Activated T-cell treated with anti-CD3 and anti-CD28 coated beads, Interleukin-2, amount 50 U/mL, for 72 hours (primary cell): ENCODE results near the gene NRDE2. TPM values are rescaled to one million over a fixed set of nuclear protein-coding genes. Genes with fewer than 3 reads are reported as not detected.
"Not testable (repeated sequence)": the region's sequence is repeated elsewhere in the genome, so short reads cannot be mapped to it uniquely, and the experiment has no call there.

Experiments used
- ATAC-seq, 2 donors: fragments of 150-1000 bp; cut with Tn5 transposase; replicated peaks in 1 of 2; 2 replicates each; pipeline ENCODE4 v1.10.0; 2021; ENCODE audit warnings: moderate library complexity in 2 of 2, mild to moderate bottlenecking in 1 of 2
- DNase-seq, 2 donors: peaks; one replicate each; pipeline ENCODE4 v3.0.0; 2021 to 2022; ENCODE audit warnings: mixed read lengths in 1 of 2
- H3K27ac Mint-ChIP-seq: one replicate; pipeline ENCODE4 v1.8.0; 2022; ENCODE audit warnings: mild to moderate bottlenecking, moderate library complexity, mixed read lengths
- H3K27me3 Mint-ChIP-seq: one replicate; pipeline ENCODE4 v1.8.0; 2022; ENCODE audit warnings: low read depth, mixed read lengths
- H3K36me3 Mint-ChIP-seq, 2 donors: one replicate each; pipeline ENCODE4 v1.8.0; 2022; ENCODE audit warnings: mixed read lengths in 2 of 2, mild to moderate bottlenecking in 1 of 2; ENCODE audit not compliant: insufficient read depth in 2 of 2
- H3K4me1 Mint-ChIP-seq: one replicate; pipeline ENCODE4 v1.8.0; 2022; ENCODE audit warnings: low read depth, mixed read lengths
- H3K4me3 Mint-ChIP-seq, 2 donors: one replicate each; pipeline ENCODE4 v1.8.0; 2022; ENCODE audit warnings: mild to moderate bottlenecking in 2 of 2, mixed read lengths in 2 of 2, moderate library complexity in 2 of 2
- H3K9me3 Mint-ChIP-seq, 2 donors: one replicate each; pipeline ENCODE4 v1.8.0; 2022; ENCODE audit warnings: mixed read lengths in 2 of 2
- total RNA-seq, 2 donors: library from RNA; stranded (reverse); gene quantifications; one replicate each; pipeline ENCODE4 v1.2.3, GENCODE V29; 2022

Gene NRDE2
- total RNA-seq, 2 donors from 2014 or later = 26.4 to 28.9 TPM

DNA sequence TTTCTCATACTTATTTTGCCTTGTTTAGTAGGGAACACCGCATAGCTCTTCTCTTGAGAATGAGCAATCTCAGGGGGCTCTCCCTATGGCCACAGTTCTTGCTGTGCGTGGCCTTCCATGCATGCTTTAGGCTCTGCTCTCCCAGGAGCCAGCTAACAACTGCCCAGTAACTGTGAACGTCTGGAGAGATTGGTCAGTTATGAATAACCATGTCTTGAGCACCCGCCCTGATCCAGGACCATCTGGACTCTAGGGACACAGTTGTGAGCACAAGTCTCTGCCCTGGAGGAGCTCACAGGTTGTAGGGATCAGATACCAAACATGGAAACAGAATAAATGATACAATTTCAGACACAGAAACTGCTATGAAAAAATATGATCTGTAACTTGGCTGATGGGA, 63.3 kb downstream of the NRDE2 start:
- H3K36me3 Mint-ChIP-seq = peaks cover 11 to 25% of the 10 kb centered on the region in 2 donors
- no peak overlapping the region for H3K4me3 Mint-ChIP-seq
- no peaks in the 10 kb centered on the region for H3K27me3 Mint-ChIP-seq
- ATAC-seq = no peak
- H3K27ac Mint-ChIP-seq = peak overlapping the region; percentile 40
- no peaks in the 10 kb centered on the region for H3K9me3 Mint-ChIP-seq
- peaks cover 4% of the 10 kb centered on the region for H3K4me1 Mint-ChIP-seq
- DNase-seq = no peak

DNA sequence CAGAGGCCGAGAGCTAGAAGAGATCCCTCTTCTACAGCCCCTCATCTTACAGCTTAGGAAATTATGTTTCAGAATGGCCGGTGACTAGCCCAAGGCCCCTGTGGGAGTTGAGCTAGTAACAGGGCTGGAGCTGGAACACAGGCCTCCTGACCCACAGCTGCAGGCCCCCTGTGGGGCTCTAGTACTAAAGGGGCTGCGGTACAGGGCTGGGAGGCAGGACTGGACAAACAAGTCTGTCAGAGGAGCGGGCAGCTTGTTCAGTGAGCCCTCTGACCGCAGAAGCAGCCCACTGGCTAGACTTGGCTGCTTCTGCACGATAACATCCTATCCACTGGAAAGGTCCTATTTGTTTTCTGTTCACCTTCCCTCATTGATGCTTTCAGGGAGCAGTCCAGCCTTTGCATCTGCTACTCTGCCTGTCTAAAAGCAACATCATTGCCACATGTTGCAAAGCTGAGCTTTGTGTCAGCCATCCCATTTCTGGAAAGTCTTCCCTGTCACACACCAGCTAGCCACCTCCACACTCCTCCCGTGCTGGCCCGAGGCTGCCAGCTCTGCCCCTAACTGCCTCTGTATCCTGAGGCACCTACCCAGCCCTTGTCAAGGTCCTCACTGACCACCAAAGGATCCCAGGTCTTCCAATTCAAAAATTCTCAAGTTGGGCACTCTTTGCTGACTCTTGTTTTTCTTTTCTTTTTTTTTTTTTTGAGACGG, 65.1 kb downstream of the NRDE2 start:
- no peaks in the 10 kb centered on the region for H3K27me3 Mint-ChIP-seq
- peaks cover 9 to 25% of the 10 kb centered on the region in 2 donors for H3K36me3 Mint-ChIP-seq
- no peaks in the 10 kb centered on the region for H3K9me3 Mint-ChIP-seq
- DNase-seq = no peak
- H3K27ac Mint-ChIP-seq = no peak overlapping the region
- peak in 1 of 2 donors; percentile 24 for ATAC-seq
- peaks cover 4% of the 10 kb centered on the region for H3K4me1 Mint-ChIP-seq
- H3K4me3 Mint-ChIP-seq = no peak overlapping the region

DNA sequence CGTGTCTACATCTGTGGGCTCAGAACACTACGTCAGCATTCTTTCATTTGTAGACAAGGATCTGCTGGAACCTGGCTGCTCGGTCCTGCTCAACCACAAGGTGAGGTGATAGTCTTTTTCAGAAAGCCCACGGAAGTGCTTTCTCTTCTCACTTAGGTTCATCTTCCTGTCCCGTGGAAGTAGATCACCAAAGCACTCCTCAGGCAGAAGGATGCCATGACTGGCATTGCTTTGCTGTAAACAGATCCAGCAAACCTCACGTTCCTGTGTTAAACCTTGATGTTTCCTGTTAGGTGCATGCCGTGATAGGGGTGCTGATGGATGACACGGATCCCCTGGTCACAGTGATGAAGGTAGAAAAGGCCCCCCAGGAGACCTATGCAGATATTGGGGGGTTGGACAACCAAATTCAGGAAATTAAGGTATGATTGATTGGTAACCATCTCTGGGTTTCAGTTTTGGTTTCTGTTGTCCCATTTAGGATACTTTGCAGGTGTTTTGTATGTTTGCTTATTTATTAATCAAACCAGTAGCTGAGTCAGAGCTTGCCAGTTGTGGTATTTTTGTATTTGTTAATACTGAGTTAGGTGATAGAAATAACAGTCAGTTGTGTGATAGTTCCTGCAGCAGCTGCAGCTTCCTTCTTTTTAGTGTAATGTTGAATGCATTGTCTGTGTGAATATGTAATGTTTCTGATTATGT, 67.8 kb downstream of the NRDE2 start:
- Mint-ChIP-seq H3K4me3 (peak overlapping the region in 1 of 2 donors; percentile 47), H3K27ac (peak overlapping the region; percentile 85), H3K36me3 (peaks cover 17 to 28% of the 10 kb centered on the region in 2 donors), H3K4me1 (peaks cover 6% of the 10 kb centered on the region), H3K27me3 (no peaks in the 10 kb centered on the region), H3K9me3 (peaks cover 2 to 3% of the 10 kb centered on the region in 2 donors)
- no peak for DNase-seq
- peak; percentile 17 to 62 for ATAC-seq

GRCh38 chr14:90256354-90257131, 75.2 kb downstream of the NRDE2 start, which contains the start of gene PSMC1:
PSMC1 (plus strand) TSS chr14:90256553; CDS start chr14:90256598, 45 bp downstream.
- ATAC-seq = peak; percentile 98 to 100
- H3K36me3 Mint-ChIP-seq = peaks cover 16 to 26% of the 10 kb centered on the region in 2 donors

GRCh38 chr14:90255871-90256270, 75.9 kb downstream of the NRDE2 start:
- Mint-ChIP-seq H3K27me3 (no peaks in the 10 kb centered on the region), H3K4me3 (peak overlapping the region; percentile 81 to 96), H3K27ac (peak overlapping the region; percentile 84), H3K4me1 (peaks cover 31% of the 10 kb centered on the region), H3K36me3 (peaks cover 11 to 20% of the 10 kb centered on the region in 2 donors), H3K9me3 (peaks cover 0 to 4% of the 10 kb centered on the region in 2 donors)
- no peak for DNase-seq
- no peak for ATAC-seq

More at GRCh38 chr14:90256354-90257131, 75.2 kb downstream of the NRDE2 start, which contains the start of gene PSMC1:
- peak within 1 kb of the TSS; percentile 99 for H3K27ac Mint-ChIP-seq
- H3K9me3 Mint-ChIP-seq = peaks cover 3 to 6% of the 10 kb centered on the region in 2 donors
- H3K4me3 Mint-ChIP-seq = peak within 1 kb of the TSS; percentile 93 to 96
- no peaks in the 10 kb centered on the region for H3K27me3 Mint-ChIP-seq
- peak; percentile 90 to 92 for DNase-seq
- H3K4me1 Mint-ChIP-seq = peaks cover 31% of the 10 kb centered on the region

GRCh38 chr14:90253826-90254225, 77.9 kb downstream of the NRDE2 start:
- Mint-ChIP-seq H3K36me3 (peaks cover 9 to 13% of the 10 kb centered on the region in 2 donors), H3K27me3 (no peaks in the 10 kb centered on the region), H3K27ac (no peak overlapping the region), H3K4me1 (peaks cover 28% of the 10 kb centered on the region), H3K9me3 (peaks cover 0 to 4% of the 10 kb centered on the region in 2 donors), H3K4me3 (no peak overlapping the region)
- DNase-seq (no peak), ATAC-seq (no peak)

DNA sequence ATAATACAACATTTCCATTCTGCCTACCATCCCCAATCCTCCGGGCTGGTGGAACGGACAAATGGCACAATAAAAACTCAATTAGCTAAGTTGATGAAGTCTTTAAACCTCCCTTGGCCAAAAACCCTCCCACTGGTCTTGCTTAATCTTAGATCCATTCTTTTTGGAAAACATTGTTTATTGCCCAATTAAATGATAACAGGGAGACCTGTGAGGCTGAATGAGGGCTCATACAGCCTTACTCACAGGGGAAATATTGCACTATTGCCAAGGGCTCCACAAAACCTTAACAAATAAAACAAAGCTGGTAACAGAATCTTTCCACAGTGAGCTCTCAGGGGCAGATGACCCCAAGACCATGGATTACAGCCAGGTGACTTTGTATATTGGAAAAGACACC, 83.1 kb downstream of the NRDE2 start:
- H3K4me3 Mint-ChIP-seq = no peak overlapping the region
- H3K9me3 Mint-ChIP-seq = peaks cover 0 to 2% of the 10 kb centered on the region in 2 donors
- no peak for ATAC-seq
- DNase-seq = no peak
- no peaks in the 10 kb centered on the region for H3K4me1 Mint-ChIP-seq
- no peaks in the 10 kb centered on the region for H3K27me3 Mint-ChIP-seq
- H3K36me3 Mint-ChIP-seq = peaks cover 0 to 1% of the 10 kb centered on the region in 2 donors
- H3K27ac Mint-ChIP-seq = no peak overlapping the region

DNA sequence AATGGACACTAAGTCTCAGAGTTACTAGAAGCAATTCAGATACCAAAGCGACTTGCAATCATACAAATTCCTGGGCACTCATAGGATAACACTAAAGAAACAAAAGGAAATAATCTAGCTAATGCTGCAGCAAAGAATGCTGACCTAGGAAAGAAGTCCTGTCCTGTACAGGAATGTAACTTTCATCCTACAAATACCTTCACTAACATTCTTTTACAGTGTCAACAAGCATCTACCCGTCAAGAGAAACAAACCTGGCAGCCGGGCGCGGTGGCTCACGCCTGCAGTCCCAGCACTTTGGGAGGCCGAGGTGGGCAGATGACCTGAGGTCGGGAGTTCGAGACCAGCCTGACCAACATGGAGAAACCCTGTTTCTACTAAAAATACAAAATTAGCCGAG, 84.3 kb downstream of the NRDE2 start:
- H3K27me3 Mint-ChIP-seq, ATAC-seq, H3K27ac Mint-ChIP-seq: not testable (repeated sequence)

DNA sequence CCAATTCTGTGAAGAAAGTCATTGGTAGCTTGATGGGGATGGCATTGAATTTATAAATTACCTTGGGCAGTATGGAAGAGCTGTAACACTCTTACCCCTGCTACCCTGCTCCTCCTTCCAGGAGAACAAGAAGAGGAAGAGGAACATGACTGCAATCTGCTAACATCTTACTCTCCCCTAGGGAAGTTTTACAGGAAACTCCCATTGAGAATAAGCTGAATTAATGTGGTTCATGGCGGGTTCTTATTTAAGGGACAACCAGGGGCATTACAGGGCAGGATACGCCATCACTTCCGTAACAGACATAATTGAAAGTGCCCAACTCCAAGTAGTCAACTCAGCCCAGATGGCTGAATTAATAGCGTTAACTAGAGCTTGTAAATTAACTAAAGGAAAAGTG, 84.8 kb downstream of the NRDE2 start:
- DNase-seq (no peak), ATAC-seq (no peak)
- H3K4me1 Mint-ChIP-seq = no peaks in the 10 kb centered on the region
- H3K36me3 Mint-ChIP-seq = peaks cover 0 to 1% of the 10 kb centered on the region in 2 donors
- peaks cover 0 to 2% of the 10 kb centered on the region in 2 donors for H3K9me3 Mint-ChIP-seq
- no peak overlapping the region for H3K27ac Mint-ChIP-seq
- no peak overlapping the region for H3K4me3 Mint-ChIP-seq
- H3K27me3 Mint-ChIP-seq = no peaks in the 10 kb centered on the region

More for the DNA sequence above, 84.3 kb downstream of the NRDE2 start:
- H3K36me3 Mint-ChIP-seq, H3K4me3 Mint-ChIP-seq, H3K4me1 Mint-ChIP-seq, H3K9me3 Mint-ChIP-seq, DNase-seq: not testable (repeated sequence)

DNA sequence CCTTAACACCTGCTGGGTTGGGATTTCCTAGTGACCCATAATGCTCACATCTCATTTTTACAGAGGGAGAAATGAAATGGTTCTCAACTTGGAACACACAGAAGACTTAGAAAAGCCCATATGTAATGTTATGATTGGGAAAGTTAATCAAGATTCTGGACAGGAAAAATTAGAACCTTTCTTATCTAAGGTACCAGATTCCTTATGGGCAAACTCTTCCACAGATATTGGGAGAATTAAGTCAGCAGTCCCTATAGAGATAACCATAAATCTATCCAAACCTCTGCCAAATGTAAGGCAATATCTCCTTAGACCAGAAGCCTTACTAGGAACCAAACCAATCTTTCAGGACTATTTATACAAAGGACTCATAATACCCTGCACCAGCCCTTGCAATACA, 89.3 kb downstream of the NRDE2 start:
- Mint-ChIP-seq H3K4me1 (no peaks in the 10 kb centered on the region), H3K27me3 (no peaks in the 10 kb centered on the region), H3K27ac (no peak overlapping the region), H3K36me3 (peaks cover 9 to 12% of the 10 kb centered on the region in 2 donors), H3K9me3 (peaks cover 5 to 13% of the 10 kb centered on the region in 2 donors), H3K4me3 (no peak overlapping the region)
- no peak for ATAC-seq
- no peak for DNase-seq

GRCh38 chr14:90239139-90239538, 92.6 kb downstream of the NRDE2 start:
- Mint-ChIP-seq H3K36me3 (peaks cover 14% of the 10 kb centered on the region in 2 donors), H3K9me3 (peaks cover 6 to 13% of the 10 kb centered on the region in 2 donors), H3K4me1 (no peaks in the 10 kb centered on the region), H3K27ac (no peak overlapping the region), H3K4me3 (no peak overlapping the region), H3K27me3 (peaks cover 18% of the 10 kb centered on the region)
- DNase-seq (no peak), ATAC-seq (no peak)

DNA sequence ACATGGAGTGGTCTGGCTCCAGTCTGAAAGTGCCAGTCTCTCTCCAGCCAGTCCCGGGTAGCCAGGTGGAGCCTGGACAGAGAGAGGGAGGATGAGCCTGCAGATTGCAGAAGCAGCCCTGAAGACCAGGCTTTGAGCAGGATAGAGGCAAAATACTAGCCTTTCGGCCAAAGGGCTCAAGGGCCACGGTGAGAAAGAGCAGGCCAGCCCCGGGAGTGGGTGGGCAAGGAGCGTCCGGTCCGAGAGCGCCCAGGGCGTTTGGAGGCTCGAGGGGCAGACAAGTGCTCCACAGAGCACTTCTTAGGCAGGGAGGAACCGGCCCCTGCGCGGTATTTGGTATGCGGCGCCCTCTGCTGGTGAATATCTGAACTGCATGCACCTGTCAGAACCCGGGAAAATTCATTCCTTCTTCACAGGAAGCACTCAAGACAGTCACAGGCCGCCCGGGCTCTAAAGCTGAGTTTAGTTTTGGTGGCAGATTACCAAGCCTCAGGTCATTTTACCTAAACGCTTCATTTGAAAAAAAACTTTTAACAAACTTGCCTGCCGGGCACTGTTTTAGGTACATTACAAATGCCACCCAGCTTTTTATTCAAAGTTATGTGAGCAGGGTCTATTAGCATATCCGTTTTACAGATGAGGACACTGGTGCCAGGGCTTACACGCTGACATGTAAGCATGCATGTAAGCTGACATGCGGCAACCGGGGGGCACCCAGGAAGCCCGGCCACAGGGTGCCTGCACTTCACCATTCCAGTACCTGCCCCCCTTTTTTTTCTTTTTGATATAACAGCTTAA, 96.4 kb downstream of the NRDE2 start:
- DNase-seq = peak; percentile 58 to 77
- H3K9me3 Mint-ChIP-seq = peaks cover 6 to 13% of the 10 kb centered on the region in 2 donors
- peaks cover 11 to 13% of the 10 kb centered on the region in 2 donors for H3K36me3 Mint-ChIP-seq
- ATAC-seq = peak; percentile 65 to 67
- H3K4me1 Mint-ChIP-seq = no peaks in the 10 kb centered on the region
- H3K27me3 Mint-ChIP-seq = peaks cover 24% of the 10 kb centered on the region
- no peak overlapping the region for H3K4me3 Mint-ChIP-seq
- no peak overlapping the region for H3K27ac Mint-ChIP-seq
